NCI-H2029 treated with DMSO at 0.1 percent for 48 hours (cell line): ENCODE data around the gene SCYGR2.
"Not testable (repeated sequence)": the region's sequence is repeated elsewhere in the genome, so short reads cannot be mapped to it uniquely, and the experiment has no call there.

Experiments
- DNase-seq: peaks from one replicate; lab custom pipeline; 2025; lab: John Stamatoyannopoulos, UW

The SCYGR2 gene, protein sequence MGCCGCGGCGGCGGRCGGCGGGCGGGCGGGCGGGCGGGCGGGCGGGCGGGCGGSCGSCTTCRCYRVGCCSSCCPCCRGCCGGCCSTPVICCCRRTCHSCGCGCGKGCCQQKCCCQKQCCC

GRCh38 chr2:227598835-227599503, at the start of gene SCYGR2:
TSS of gene SCYGR2 (plus strand) at chr2:227598893. CDS start at chr2:227598893, 0 bp downstream.
- not testable (repeated sequence) for DNase-seq

DNA sequence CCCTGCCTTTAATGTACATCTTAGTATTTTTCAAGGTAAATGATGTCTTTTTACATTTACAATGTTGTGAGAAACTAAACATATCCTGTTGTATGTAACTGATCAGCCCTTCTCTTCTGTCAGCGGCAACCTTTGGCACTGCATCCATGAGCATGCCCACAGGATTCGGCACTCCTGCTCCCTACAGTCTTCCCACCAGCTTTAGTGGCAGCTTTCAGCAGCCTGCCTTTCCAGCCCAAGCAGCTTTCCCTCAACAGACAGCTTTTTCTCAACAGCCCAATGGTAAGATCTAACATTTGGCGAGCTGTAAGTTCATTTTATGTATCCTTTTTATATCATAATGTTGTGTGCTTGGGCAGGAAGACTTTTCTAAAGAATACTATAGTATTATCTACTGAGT, 46.9 kb upstream of the SCYGR2 start:
- no peak for DNase-seq

DNA sequence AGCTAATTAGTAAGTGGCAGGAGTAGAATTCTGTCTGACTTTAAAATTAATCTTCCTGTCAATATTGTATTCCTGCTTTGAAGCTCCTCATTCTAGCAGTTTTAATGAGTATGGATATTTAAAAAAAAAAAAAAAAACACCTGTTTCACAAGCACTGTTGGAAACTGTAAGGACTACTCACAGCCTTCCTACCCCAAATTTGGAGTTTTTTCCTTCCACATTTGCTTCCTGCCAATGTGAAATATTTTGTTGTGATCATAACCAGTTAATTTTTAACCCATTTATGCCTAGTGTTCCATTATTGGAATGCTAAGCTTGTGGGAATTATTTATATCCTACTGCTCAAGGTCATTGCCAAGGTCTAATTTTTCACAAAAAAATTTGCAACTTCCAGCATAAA, 36.1 kb upstream of the SCYGR2 start:
- no peak for DNase-seq

DNA sequence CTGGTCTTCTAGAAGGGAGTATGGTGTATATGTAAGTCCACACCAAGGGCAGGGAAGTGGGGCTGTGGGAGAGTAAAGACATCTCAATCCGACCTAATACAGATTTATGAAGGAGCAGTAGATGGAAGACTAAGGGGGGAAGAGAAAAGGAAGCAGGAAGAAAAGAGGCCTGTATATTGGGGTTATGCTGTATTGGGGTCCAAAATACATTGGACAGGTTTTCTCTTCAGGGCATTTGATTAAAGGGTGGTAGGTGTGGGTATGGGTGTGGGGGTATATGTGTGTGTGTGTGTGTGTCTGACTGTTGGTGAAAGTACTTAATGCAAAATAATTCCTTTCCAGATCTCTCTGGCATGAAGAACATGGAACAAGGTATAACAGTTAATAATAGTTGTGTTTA, 33.6 kb upstream of the SCYGR2 start:
- no peak for DNase-seq

- no peak for DNase-seq
These were observed 32.7 kb upstream of the SCYGR2 start for GRCh38 chr2:227566012-227566411.

DNA sequence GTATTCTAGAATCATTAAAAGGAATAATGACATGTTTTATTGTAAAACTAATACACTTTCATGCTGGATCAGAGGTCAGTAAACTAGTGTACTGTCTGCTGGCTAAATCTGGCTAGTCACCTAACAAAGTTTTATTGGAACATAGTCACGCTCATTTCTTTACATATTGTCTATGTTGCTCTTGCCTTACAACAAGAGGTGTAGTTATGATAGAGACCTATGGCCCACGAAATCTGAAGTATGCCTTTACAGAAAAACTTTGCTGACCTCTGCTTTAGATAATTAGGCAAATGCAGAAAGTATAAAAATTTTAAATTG, 29.9 kb upstream of the SCYGR2 start:
- no peak for DNase-seq

DNA sequence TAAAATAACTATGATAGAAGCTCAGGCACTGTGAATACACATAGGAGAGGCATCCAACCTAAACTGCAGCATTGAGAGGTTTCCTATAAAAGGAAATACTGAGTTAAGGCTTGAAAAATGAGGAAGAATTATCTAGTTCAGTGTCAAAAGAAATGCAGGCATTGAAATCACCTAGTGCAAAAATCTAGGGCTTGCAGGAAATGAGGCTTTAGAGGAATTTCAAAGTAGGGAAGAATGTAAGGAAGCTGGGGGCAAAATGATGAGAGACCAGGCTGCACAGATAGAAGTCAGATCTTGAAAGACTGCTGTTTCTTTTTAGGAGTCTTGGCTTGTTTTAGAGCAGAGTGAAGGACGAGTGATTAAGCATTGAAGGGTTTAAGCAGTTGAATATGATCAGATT, 28.1 kb upstream of the SCYGR2 start:
- DNase-seq, result no peak

GRCh38 chr2:227576110-227576509, 22.6 kb upstream of the SCYGR2 start:
- no peak for DNase-seq

GRCh38 chr2:227576812-227577211, 21.9 kb upstream of the SCYGR2 start:
- no peak for DNase-seq

- no peak for DNase-seq
These were observed 21.1 kb upstream of the SCYGR2 start for GRCh38 chr2:227577555-227577954.

GRCh38 chr2:227578642-227579041, 20.1 kb upstream of the SCYGR2 start:
- no peak for DNase-seq

DNA sequence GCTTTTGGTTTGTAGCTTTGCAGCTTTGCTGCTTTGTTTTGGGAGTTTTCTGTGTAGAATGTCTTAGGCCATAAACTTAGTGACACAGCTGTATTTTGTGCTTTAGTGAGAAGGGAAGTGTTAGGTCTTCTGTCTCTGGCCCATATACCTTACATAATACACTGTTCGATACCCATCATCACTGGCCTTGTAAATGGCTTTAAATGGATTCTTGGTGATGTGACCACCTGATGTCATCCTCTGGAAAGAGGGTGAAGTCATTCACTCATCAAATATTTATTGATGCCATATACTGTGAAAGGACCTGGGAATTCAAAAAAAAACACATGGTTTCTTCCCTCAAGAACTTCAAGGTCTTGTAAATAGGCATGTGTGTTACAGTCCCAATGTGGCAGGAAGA, 18.9 kb upstream of the SCYGR2 start:
- no peak for DNase-seq

DNA sequence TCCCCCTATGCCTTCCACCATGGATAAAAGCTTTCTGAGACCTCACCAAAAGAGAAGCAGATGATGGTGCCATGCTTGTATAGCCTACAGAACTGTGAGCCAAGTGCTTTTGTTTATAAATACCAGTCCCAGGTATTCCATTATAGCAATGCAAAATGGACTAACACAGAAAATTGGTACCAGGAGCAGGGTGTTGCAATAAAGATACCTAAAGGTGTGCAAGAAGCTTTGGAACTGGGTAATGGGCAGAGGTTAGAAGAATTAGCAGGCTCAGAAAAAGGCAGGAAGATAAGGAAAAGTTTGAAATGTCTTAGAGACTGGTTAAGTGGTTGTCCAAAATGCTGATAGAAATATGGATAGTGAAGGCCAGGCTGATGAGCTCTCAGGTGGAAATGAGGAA, 16.3 kb upstream of the SCYGR2 start:
- no peak for DNase-seq

DNA sequence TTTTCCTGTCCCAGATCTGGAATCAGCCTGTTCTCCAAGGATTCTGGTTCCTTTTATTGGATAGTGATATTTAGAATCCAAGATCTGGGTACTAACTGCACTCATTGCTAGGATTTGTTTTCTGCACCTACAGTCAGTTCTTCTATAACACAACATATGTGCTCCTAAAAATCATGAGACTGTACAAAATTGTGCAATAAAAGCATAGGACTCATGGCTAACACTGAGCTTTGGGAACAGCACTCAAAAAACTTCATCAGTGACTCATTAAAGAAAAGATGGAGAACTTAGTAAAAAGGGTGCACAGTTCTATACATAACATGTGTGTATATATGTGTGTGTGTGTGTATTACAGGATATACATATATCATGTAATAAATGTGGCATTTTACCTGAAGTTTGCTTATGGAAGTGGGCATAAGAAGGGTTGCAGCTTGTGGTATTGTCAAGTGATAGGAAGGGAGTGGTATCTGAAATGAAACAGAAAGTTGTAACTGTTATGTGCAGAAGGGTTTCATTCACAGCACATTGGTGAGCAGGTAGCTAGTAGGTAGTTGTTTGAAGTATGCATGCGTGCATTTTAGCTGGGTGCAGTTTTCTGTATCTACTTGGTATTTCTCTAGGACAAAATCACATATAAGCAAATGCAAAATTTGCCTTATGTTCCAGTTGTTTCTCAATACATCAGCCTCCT, 5.9 kb upstream of the SCYGR2 start:
- no peak for DNase-seq

DNA sequence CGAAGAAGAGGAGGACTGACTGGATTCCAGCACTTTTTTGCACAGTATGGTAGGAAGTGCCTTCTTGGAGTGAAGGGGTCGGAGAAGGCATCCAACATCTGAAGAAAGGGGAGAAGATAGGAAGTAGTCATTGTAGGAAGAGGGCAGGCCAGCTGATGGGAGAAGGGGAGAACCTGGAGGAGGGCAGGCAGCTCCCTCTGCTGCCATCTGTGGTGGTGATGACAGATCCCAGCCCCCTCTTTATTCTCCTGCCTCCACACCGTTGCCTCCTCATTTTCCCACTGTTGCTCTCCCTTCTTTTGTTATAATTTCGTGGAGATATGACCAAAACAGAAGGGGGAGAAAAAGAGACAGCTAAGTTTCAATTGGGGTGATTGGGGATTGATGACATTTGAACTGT, 2.9 kb upstream of the SCYGR2 start:
- DNase-seq, result no peak

GRCh38 chr2:227597036-227597435, 1.7 kb upstream of the SCYGR2 start:
- DNase-seq, result no peak

GRCh38 chr2:227597998-227598397, 695 bp upstream of the SCYGR2 start:
- DNase-seq, result no peak

- DNase-seq, result no peak
These were observed 3.7 kb downstream of the SCYGR2 start for GRCh38 chr2:227602358-227602757.

- DNase-seq, result no peak
These were observed 7.8 kb downstream of the SCYGR2 start for GRCh38 chr2:227606476-227606875.

DNA sequence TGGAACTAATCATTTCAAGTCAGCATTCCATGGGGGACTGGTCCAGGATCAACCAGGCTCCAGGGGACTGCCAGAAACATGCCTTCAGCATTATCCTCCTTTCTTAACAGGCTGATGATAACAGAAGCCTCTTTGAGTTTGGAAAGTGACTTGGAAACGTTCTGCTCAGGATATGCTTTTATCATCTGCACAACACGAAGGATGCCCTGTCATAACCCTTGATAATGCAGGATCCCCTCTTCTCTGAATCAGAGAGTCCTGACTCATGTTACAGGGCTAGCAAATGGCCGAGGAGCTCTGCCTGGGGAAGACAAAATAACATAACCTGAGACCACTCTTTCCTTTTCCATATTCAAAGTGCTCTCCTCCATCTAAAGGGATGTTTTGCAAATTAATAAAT, 9.2 kb downstream of the SCYGR2 start:
- peak; percentile 29 for DNase-seq

DNA sequence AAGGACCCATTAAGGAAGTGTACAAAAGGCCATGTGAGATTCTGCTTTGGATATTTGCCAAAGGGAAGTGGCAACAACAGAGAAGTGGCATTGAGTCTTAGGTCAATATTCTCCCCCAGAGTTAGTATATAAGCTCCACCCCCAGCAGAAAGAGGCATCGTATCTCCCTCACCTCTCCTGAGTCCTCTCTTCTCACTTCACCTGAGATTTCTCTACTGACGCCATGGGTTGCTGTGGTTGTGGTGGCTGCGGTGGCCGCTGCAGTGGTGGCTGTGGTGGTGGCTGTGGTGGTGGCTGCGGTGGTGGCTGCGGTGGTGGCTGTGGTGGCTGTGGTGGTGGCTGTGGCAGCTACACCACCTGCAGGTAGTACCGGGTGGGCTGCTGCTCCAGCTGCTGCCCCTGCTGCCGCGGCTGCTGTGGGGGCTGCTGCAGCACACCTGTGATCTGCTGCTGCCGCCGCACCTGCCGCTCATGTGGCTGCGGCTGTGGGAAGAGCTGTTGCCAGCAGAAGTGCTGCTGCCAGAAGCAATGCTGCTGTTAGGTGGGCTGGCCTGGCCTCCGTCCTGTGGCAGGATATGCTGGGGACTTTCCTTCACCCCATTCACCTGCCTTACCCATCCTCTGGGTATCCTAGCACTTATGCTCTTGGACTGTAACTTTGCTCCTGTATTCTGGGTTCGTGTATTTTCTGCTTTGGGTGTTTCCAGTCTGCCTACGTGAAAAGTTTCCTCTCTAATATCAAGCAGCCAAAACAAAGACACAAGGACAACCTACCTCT, 10.1 kb downstream of the SCYGR2 start:
- DNase-seq, result peak; percentile 79

- no peak for DNase-seq
These were observed 11.4 kb downstream of the SCYGR2 start for GRCh38 chr2:227610123-227610522.
